Activated naive CD8-positive, alpha-beta T cell treated with anti-CD3 and anti-CD28 coated beads, Interleukin-2, amount 10 ng/mL, durations not matched to agents 7 days and 5 days (primary cell): ENCODE data around the gene KRT6B. TPM values are rescaled to one million over a fixed set of nuclear protein-coding genes. Genes with fewer than 3 reads are reported as not detected.

Source experiments
- ATAC-seq: fragments of 150-1000 bp; cut with Tn5 transposase; one replicate; pipeline ENCODE4 v1.10.0; 2021; ENCODE audit warnings: low read depth, moderate library complexity
- POLR2A ChIA-PET: fragments of 350-600 bp; sonication (Branson Sonifier 250); formaldehyde crosslinking; loops from one replicate; lab custom pipeline; 2021; ENCODE audit warnings: antibody characterized with exemption; lab: Charles Lee
- DNase-seq: peaks from one replicate; pipeline ENCODE4 v3.0.0; 2021
- H3K27ac Mint-ChIP-seq: one replicate; pipeline ENCODE4 v1.8.0; 2022; ENCODE audit warnings: mild to moderate bottlenecking, mixed read lengths
- H3K27me3 Mint-ChIP-seq: one replicate; pipeline ENCODE4 v1.8.0; 2022; ENCODE audit warnings: mild to moderate bottlenecking, moderate library complexity, mixed read lengths
- H3K36me3 Mint-ChIP-seq: one replicate; pipeline ENCODE4 v1.8.0; 2021; ENCODE audit warnings: mild to moderate bottlenecking, mixed read lengths
- H3K4me1 Mint-ChIP-seq: one replicate; pipeline ENCODE4 v1.8.0; 2021; ENCODE audit warnings: mixed read lengths
- H3K4me3 Mint-ChIP-seq: one replicate; pipeline ENCODE4 v1.8.0; 2022; ENCODE audit warnings: mild to moderate bottlenecking, moderate library complexity, mixed read lengths
- H3K9me3 Mint-ChIP-seq: one replicate; pipeline ENCODE4 v1.8.0; 2021; ENCODE audit warnings: mixed read lengths
- total RNA-seq, 2 experiments: library from RNA; stranded (reverse); gene quantifications; one replicate each; pipeline ENCODE4 v1.2.3, GENCODE V29; 2021

The KRT6B gene
- total RNA-seq, 2 experiments from 2014 or later = not detected

- no peaks in the 10 kb centered on the region for H3K9me3 Mint-ChIP-seq
- ATAC-seq (no peak), DNase-seq (no peak)
- no peaks in the 10 kb centered on the region for H3K36me3 Mint-ChIP-seq
- POLR2A ChIA-PET = no interaction called here
- peaks cover 6% of the 10 kb centered on the region for H3K27me3 Mint-ChIP-seq
- no peak overlapping the region for H3K4me3 Mint-ChIP-seq
- no peaks in the 10 kb centered on the region for H3K4me1 Mint-ChIP-seq
- H3K27ac Mint-ChIP-seq = no peak overlapping the region
Measured at GRCh38 chr12:52407918-52408317, 44.0 kb downstream of the KRT6B start.

GRCh38 chr12:52405922-52406385, 46.0 kb downstream of the KRT6B start, which contains the start of gene KRT82:
Gene KRT82, minus strand, starts transcription at chr12:52406335. Its CDS starts 58 bp downstream, at chr12:52406277.
- Mint-ChIP-seq H3K4me1 (no peaks in the 10 kb centered on the region), H3K27me3 (peaks cover 5% of the 10 kb centered on the region), H3K4me3 (no peak within 1 kb of the TSS), H3K27ac (no peak within 1 kb of the TSS), H3K36me3 (no peaks in the 10 kb centered on the region), H3K9me3 (no peaks in the 10 kb centered on the region)
- ATAC-seq = no peak
- POLR2A ChIA-PET = no interaction called here
- DNase-seq = no peak

GRCh38 chr12:52404951-52405350, 47.0 kb downstream of the KRT6B start:
- Mint-ChIP-seq H3K36me3 (no peaks in the 10 kb centered on the region), H3K4me1 (no peaks in the 10 kb centered on the region)
- POLR2A ChIA-PET = no interaction called here

GRCh38 chr12:52403561-52403960, 48.4 kb downstream of the KRT6B start:
- ATAC-seq (no peak), DNase-seq (no peak)
- H3K4me3 Mint-ChIP-seq = no peak overlapping the region
- no peak overlapping the region for H3K27ac Mint-ChIP-seq
- no peaks in the 10 kb centered on the region for H3K36me3 Mint-ChIP-seq
- H3K9me3 Mint-ChIP-seq = no peaks in the 10 kb centered on the region
- POLR2A ChIA-PET = no interaction called here
- H3K27me3 Mint-ChIP-seq = peaks cover 3% of the 10 kb centered on the region
- H3K4me1 Mint-ChIP-seq = peaks cover 2% of the 10 kb centered on the region

More at GRCh38 chr12:52404951-52405350, 47.0 kb downstream of the KRT6B start:
- DNase-seq (no peak), ATAC-seq (no peak)
- Mint-ChIP-seq H3K9me3 (no peaks in the 10 kb centered on the region), H3K4me3 (no peak overlapping the region), H3K27ac (no peak overlapping the region), H3K27me3 (peaks cover 5% of the 10 kb centered on the region)

- no peak overlapping the region for H3K27ac Mint-ChIP-seq
- no peak overlapping the region for H3K4me3 Mint-ChIP-seq
- DNase-seq = no peak
- no peaks in the 10 kb centered on the region for H3K36me3 Mint-ChIP-seq
- H3K4me1 Mint-ChIP-seq = peaks cover 2% of the 10 kb centered on the region
- no peak for ATAC-seq
- no peaks in the 10 kb centered on the region for H3K9me3 Mint-ChIP-seq
- peaks cover 2% of the 10 kb centered on the region for H3K27me3 Mint-ChIP-seq
- POLR2A ChIA-PET = no interaction called here
Measured at GRCh38 chr12:52402873-52403540, 48.9 kb downstream of the KRT6B start.

GRCh38 chr12:52402377-52402776, 49.6 kb downstream of the KRT6B start:
- no peaks in the 10 kb centered on the region for H3K36me3 Mint-ChIP-seq
- no peak overlapping the region for H3K4me3 Mint-ChIP-seq
- peaks cover 2% of the 10 kb centered on the region for H3K4me1 Mint-ChIP-seq
- H3K27ac Mint-ChIP-seq = no peak overlapping the region
- POLR2A ChIA-PET = no interaction called here
- ATAC-seq (no peak), DNase-seq (no peak)
- H3K27me3 Mint-ChIP-seq = peaks cover 7% of the 10 kb centered on the region
- H3K9me3 Mint-ChIP-seq = no peaks in the 10 kb centered on the region

- POLR2A ChIA-PET = no interaction called here
- H3K9me3 Mint-ChIP-seq = no peaks in the 10 kb centered on the region
- peaks cover 2% of the 10 kb centered on the region for H3K4me1 Mint-ChIP-seq
- ATAC-seq = no peak
- H3K4me3 Mint-ChIP-seq = no peak overlapping the region
- no peaks in the 10 kb centered on the region for H3K36me3 Mint-ChIP-seq
- no peak for DNase-seq
- H3K27ac Mint-ChIP-seq = no peak overlapping the region
- peaks cover 11% of the 10 kb centered on the region for H3K27me3 Mint-ChIP-seq
Measured at GRCh38 chr12:52401926-52402325, 50.0 kb downstream of the KRT6B start.

- no peak overlapping the region for H3K27ac Mint-ChIP-seq
- ATAC-seq = no peak
- no peaks in the 10 kb centered on the region for H3K36me3 Mint-ChIP-seq
- H3K4me3 Mint-ChIP-seq = no peak overlapping the region
- DNase-seq = no peak
- H3K9me3 Mint-ChIP-seq = no peaks in the 10 kb centered on the region
- H3K4me1 Mint-ChIP-seq = peaks cover 2% of the 10 kb centered on the region
- H3K27me3 Mint-ChIP-seq = peaks cover 15% of the 10 kb centered on the region
- POLR2A ChIA-PET = no interaction called here
Measured at GRCh38 chr12:52401526-52401925, 50.4 kb downstream of the KRT6B start.

GRCh38 chr12:52400906-52401305, 51.0 kb downstream of the KRT6B start:
- ATAC-seq (no peak), DNase-seq (no peak)
- H3K27ac Mint-ChIP-seq = no peak overlapping the region
- no peaks in the 10 kb centered on the region for H3K36me3 Mint-ChIP-seq
- H3K9me3 Mint-ChIP-seq = no peaks in the 10 kb centered on the region
- no peak overlapping the region for H3K4me3 Mint-ChIP-seq
- H3K4me1 Mint-ChIP-seq = peaks cover 2% of the 10 kb centered on the region
- POLR2A ChIA-PET = no interaction called here
- peaks cover 18% of the 10 kb centered on the region for H3K27me3 Mint-ChIP-seq

- H3K27ac Mint-ChIP-seq = no peak overlapping the region
- DNase-seq (no peak), ATAC-seq (no peak)
- no peaks in the 10 kb centered on the region for H3K9me3 Mint-ChIP-seq
- H3K27me3 Mint-ChIP-seq = peaks cover 18% of the 10 kb centered on the region
- H3K4me3 Mint-ChIP-seq = no peak overlapping the region
- H3K36me3 Mint-ChIP-seq = no peaks in the 10 kb centered on the region
- POLR2A ChIA-PET = no interaction called here
- H3K4me1 Mint-ChIP-seq = peaks cover 2% of the 10 kb centered on the region
Measured at GRCh38 chr12:52399756-52400155, 52.2 kb downstream of the KRT6B start.

- Mint-ChIP-seq H3K27me3 (peaks cover 20% of the 10 kb centered on the region), H3K9me3 (no peaks in the 10 kb centered on the region), H3K4me3 (no peak overlapping the region), H3K27ac (no peak overlapping the region), H3K4me1 (peaks cover 2% of the 10 kb centered on the region), H3K36me3 (no peaks in the 10 kb centered on the region)
- DNase-seq (no peak), ATAC-seq (no peak)
- POLR2A ChIA-PET = no interaction called here
Measured at GRCh38 chr12:52398176-52398575, 53.8 kb downstream of the KRT6B start.

GRCh38 chr12:52396656-52397055, 55.3 kb downstream of the KRT6B start:
- no peaks in the 10 kb centered on the region for H3K9me3 Mint-ChIP-seq
- H3K27me3 Mint-ChIP-seq = peaks cover 19% of the 10 kb centered on the region
- no peak overlapping the region for H3K27ac Mint-ChIP-seq
- no peak overlapping the region for H3K4me3 Mint-ChIP-seq
- H3K36me3 Mint-ChIP-seq = no peaks in the 10 kb centered on the region
- POLR2A ChIA-PET = no interaction called here
- peaks cover 2% of the 10 kb centered on the region for H3K4me1 Mint-ChIP-seq
- ATAC-seq (no peak), DNase-seq (no peak)
